OCI-LY1 (cell line): ENCODE data around the gene C16orf54.

Experiments
- H2AFZ ChIP-seq: fragments of 200-600 bp; sonication (generic), shearing (Covaris generic); 2 replicates; pipeline ENCODE4 v1.6.0; 2014; ENCODE audit warnings: antibody characterized with exemption, mild to moderate bottlenecking, low read length
- H3F3A ChIP-seq: fragments of 200-600 bp; sonication (generic), shearing (Covaris generic); 2 replicates; pipeline ENCODE4 v1.6.0; 2014; ENCODE audit warnings: mild to moderate bottlenecking, antibody characterized with exemption, low read length, moderate library complexity; ENCODE audit not compliant: insufficient read depth
- H3K27ac ChIP-seq: fragments of 200-600 bp; sonication (generic); 2 replicates; pipeline ENCODE4 v1.5.1; 2014; ENCODE audit warnings: low read length, mixed run types, mild to moderate bottlenecking, low read depth; ENCODE audit not compliant: poor library complexity, severe bottlenecking
- H3K27me3 ChIP-seq: fragments of 200-600 bp; sonication (generic); 2 replicates; pipeline ENCODE4 v1.6.0; 2014; ENCODE audit warnings: antibody characterized with exemption, mild to moderate bottlenecking, low read length, moderate library complexity; ENCODE audit not compliant: insufficient read depth
- H3K36me3 ChIP-seq: fragments of 200-600 bp; sonication (generic); 2 replicates; pipeline ENCODE4 v1.6.1; 2014; ENCODE audit warnings: mild to moderate bottlenecking, antibody characterized with exemption, low read length, moderate library complexity, mixed read lengths; ENCODE audit not compliant: insufficient read depth
- H3K4me1 ChIP-seq: fragments of 200-600 bp; sonication (generic); 2 replicates; pipeline ENCODE4 v1.5.1; 2014; ENCODE audit warnings: mild to moderate bottlenecking, low read length, moderate library complexity; ENCODE audit not compliant: insufficient read depth, severe bottlenecking
- H3K4me2 ChIP-seq: fragments of 200-600 bp; sonication (generic), shearing (Covaris generic); 2 replicates; pipeline ENCODE4 v1.6.1; 2014; ENCODE audit warnings: low read length
- H3K4me3 ChIP-seq: fragments of 200-600 bp; sonication (generic); 2 replicates; pipeline ENCODE4 v1.5.1; 2014; ENCODE audit warnings: low read length, low read depth, mild to moderate bottlenecking, mixed read lengths; ENCODE audit not compliant: poor library complexity, severe bottlenecking
- H3K79me2 ChIP-seq: fragments of 200-600 bp; shearing (Covaris generic); 2 replicates; pipeline ENCODE4 v1.6.1; 2016; ENCODE audit warnings: mixed run types, low read length, mixed read lengths; ENCODE audit not compliant: insufficient read depth
- H3K9ac ChIP-seq: fragments of 200-600 bp; sonication (generic), shearing (Covaris generic); 2 replicates; pipeline ENCODE4 v1.6.1; 2014; ENCODE audit warnings: mild to moderate bottlenecking, low read length, mixed read lengths
- H3K9me2 ChIP-seq: fragments of 200-600 bp; sonication (generic), shearing (Covaris generic); 2 replicates; pipeline ENCODE4 v1.6.1; 2014; ENCODE audit warnings: low read depth, mild to moderate bottlenecking, low read length, mixed read lengths
- H3K9me3 ChIP-seq: fragments of 200-600 bp; shearing (Covaris generic); 2 replicates; pipeline ENCODE4 v1.6.1; 2014; ENCODE audit warnings: low read length, mixed read lengths
- H4K20me1 ChIP-seq: fragments of 200-600 bp; sonication (generic), shearing (Covaris generic); 2 replicates; pipeline ENCODE4 v1.6.0; 2016; ENCODE audit warnings: mild to moderate bottlenecking, low read length; ENCODE audit not compliant: insufficient read depth
- EZH2 ChIP-seq: fragments of 200-600 bp; sonication (generic), shearing (Covaris generic); IDR thresholded peaks from 2 replicates; pipeline ENCODE4 v1.8.0; 2017; ENCODE audit warnings: borderline replicate concordance, mixed run types, mild to moderate bottlenecking, antibody characterized with exemption, low read length, moderate library complexity, mixed read lengths
- TF ChIP-seq, protein P1 (sequence below): fragments of 200-600 bp; sonication (generic), shearing (Covaris generic); IDR thresholded peaks from 2 replicates; pipeline ENCODE4 v1.5.1; 2017; ENCODE audit warnings: mild to moderate bottlenecking, antibody characterized with exemption, low read length, moderate library complexity, mixed read lengths

C16orf54 gene

DNA sequence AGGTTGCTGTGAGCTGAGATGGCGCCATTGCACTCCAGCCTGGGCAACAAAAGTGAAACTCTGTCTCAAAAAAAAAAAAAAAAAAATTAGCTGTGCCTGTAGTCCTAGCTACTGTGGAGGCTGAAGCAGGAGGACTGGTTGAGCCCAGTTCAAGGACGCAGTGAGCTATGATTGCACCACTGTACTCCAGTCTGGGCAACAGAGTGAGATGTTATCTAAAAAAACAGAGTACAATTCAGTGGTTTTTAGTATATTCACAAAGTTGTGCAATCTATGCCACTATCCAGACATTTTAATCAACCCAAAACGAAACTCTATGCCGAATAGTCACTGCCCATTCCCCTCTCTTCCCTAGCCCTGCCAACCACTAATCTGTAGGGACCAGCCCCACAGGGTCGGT is 25.1 kb downstream of the C16orf54 start:
- TF ChIP-seq, protein P1, sequence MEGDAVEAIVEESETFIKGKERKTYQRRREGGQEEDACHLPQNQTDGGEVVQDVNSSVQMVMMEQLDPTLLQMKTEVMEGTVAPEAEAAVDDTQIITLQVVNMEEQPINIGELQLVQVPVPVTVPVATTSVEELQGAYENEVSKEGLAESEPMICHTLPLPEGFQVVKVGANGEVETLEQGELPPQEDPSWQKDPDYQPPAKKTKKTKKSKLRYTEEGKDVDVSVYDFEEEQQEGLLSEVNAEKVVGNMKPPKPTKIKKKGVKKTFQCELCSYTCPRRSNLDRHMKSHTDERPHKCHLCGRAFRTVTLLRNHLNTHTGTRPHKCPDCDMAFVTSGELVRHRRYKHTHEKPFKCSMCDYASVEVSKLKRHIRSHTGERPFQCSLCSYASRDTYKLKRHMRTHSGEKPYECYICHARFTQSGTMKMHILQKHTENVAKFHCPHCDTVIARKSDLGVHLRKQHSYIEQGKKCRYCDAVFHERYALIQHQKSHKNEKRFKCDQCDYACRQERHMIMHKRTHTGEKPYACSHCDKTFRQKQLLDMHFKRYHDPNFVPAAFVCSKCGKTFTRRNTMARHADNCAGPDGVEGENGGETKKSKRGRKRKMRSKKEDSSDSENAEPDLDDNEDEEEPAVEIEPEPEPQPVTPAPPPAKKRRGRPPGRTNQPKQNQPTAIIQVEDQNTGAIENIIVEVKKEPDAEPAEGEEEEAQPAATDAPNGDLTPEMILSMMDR = no peak
- no peak for TF ChIP-seq EZH2
- no peak overlapping the region for H3K27ac ChIP-seq
- no peak overlapping the region for H2AFZ ChIP-seq
- no peak overlapping the region for H3K9ac ChIP-seq
- no peaks in the 10 kb centered on the region for H3K36me3 ChIP-seq
- no peak overlapping the region for H3K4me3 ChIP-seq
- H3K27me3 ChIP-seq = no peaks in the 10 kb centered on the region
- no peaks in the 10 kb centered on the region for H3K79me2 ChIP-seq
- H3K4me2 ChIP-seq = no peak overlapping the region
- H4K20me1 ChIP-seq = no peaks in the 10 kb centered on the region
- no peaks in the 10 kb centered on the region for H3K9me3 ChIP-seq
- H3F3A ChIP-seq = no peaks in the 10 kb centered on the region
- no peaks in the 10 kb centered on the region for H3K9me2 ChIP-seq
- H3K4me1 ChIP-seq = peaks cover 18% of the 10 kb centered on the region

DNA sequence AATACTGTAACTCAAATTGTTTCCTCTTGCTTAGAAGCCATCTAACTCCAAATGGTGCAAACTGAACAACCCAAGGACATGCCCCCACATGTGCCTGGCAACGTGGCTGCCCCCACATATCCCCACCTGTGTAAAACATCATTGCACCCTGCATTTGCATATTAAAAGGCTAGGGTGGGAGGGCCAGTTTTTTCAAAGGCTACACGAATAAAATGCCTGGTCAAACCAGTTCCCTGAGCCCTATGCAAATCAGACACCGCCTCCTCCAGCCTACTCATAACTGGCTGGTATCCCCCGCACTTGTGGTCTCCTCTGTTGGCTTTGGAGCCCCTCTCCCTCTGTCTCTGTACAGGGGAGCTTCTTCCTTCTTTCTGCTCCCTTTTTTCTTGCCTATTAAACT is 26.7 kb downstream of the C16orf54 start:
- Histone ChIP-seq H3K79me2 (no peaks in the 10 kb centered on the region), H2AFZ (no peak overlapping the region), H3K9ac (no peak overlapping the region), H3K27ac (peak overlapping the region; percentile 50), H3K4me3 (no peak overlapping the region), H3K4me1 (peaks cover 25% of the 10 kb centered on the region), H3F3A (no peaks in the 10 kb centered on the region), H3K9me3 (no peaks in the 10 kb centered on the region), H3K9me2 (no peaks in the 10 kb centered on the region), H3K4me2 (no peak overlapping the region), H3K36me3 (no peaks in the 10 kb centered on the region), H4K20me1 (no peaks in the 10 kb centered on the region), H3K27me3 (no peaks in the 10 kb centered on the region)
- no peak for TF ChIP-seq EZH2
- TF ChIP-seq, protein P1 = no peak

DNA sequence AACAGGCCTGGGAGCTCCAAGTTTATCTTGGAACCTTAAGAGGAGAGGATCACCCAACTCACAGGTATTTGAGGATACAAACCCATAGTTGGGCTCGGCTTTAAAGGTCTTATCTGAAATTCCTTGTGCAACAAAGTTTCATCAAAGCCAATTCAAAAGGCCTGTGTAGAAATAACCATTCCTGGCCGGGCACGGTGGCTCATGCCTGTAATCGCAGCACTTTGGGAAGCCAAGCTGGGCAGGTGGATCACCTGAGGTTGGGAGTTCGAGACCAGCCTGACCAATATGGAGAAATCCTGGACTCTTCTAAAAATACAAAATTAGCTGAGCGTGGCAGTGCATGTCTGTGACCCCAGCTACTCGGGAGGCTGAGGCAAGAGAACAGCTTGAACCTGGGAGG is 28.7 kb downstream of the C16orf54 start:
- no peak for TF ChIP-seq EZH2
- TF ChIP-seq, protein P1 = no peak

More for the DNA sequence above, 28.7 kb downstream of the C16orf54 start:
- no peaks in the 10 kb centered on the region for H3F3A ChIP-seq
- H4K20me1 ChIP-seq = no peaks in the 10 kb centered on the region
- no peaks in the 10 kb centered on the region for H3K27me3 ChIP-seq
- no peaks in the 10 kb centered on the region for H3K9me2 ChIP-seq
- H3K79me2 ChIP-seq = no peaks in the 10 kb centered on the region
- H3K9me3 ChIP-seq = no peaks in the 10 kb centered on the region
- H3K4me1 ChIP-seq = peaks cover 25% of the 10 kb centered on the region
- no peak overlapping the region for H3K4me3 ChIP-seq
- H3K9ac ChIP-seq = no peak overlapping the region
- H3K4me2 ChIP-seq = no peak overlapping the region
- H3K27ac ChIP-seq = no peak overlapping the region
- no peak overlapping the region for H2AFZ ChIP-seq
- H3K36me3 ChIP-seq = no peaks in the 10 kb centered on the region
